ENCODE results near the gene TPSAB1.

The TPSAB1 gene

GRCh38 chr16:1290860-1291575 lies 50.5 kb downstream of the TPSAB1 start:
- TF ChIP-seq REST (IDR thresholded peaks at IDR 0.05; ENCODE audit: insufficient read depth in 1 of 2, low read depth in 2 of 2, low read length in 2 of 2), result no peak
- TF ChIP-seq FOXP2 (optimal IDR thresholded peaks at IDR 0.05; ENCODE audit: borderline replicate concordance, extremely low read depth, extremely low read length, insufficient read depth), result no peak
- no peak for TF ChIP-seq TAF1 (IDR thresholded peaks at IDR 0.05; ENCODE audit: borderline replicate concordance, insufficient read depth, low read length)
- no peak for TF ChIP-seq SIN3A (IDR thresholded peaks at IDR 0.05; ENCODE audit: borderline replicate concordance, insufficient read depth, low read length)
- no peak for TF ChIP-seq POLR2AphosphoS5 (IDR thresholded peaks at IDR 0.05; ENCODE audit: low read depth, low read length)

- TF ChIP-seq FOXP2 (optimal IDR thresholded peaks at IDR 0.05; ENCODE audit: borderline replicate concordance, extremely low read depth, extremely low read length, insufficient read depth), result no peak
- no peak for TF ChIP-seq POLR2AphosphoS5 (IDR thresholded peaks at IDR 0.05; ENCODE audit: low read depth, low read length)
- TF ChIP-seq TAF1 (IDR thresholded peaks at IDR 0.05; ENCODE audit: borderline replicate concordance, insufficient read depth, low read length), result no peak
- no peak for TF ChIP-seq SIN3A (IDR thresholded peaks at IDR 0.05; ENCODE audit: borderline replicate concordance, insufficient read depth, low read length)
- no peak for TF ChIP-seq REST (IDR thresholded peaks at IDR 0.05; ENCODE audit: insufficient read depth in 1 of 2, low read depth in 2 of 2, low read length in 2 of 2)
Measured at GRCh38 chr16:1291576-1291974, 51.1 kb downstream of the TPSAB1 start.

Data from PFSK-1 (cell line).